Naive thymus-derived CD4-positive, alpha-beta T cell (primary cell): ENCODE measurements around the gene RSL1D1. TPM values are rescaled to one million over a fixed set of nuclear protein-coding genes. Genes with fewer than 3 reads are reported as not detected.

Experiments used
- ATAC-seq: fragments of 150-1000 bp; cut with Tn5 transposase; 2 replicates; pipeline ENCODE4 v1.10.0; 2021; ENCODE audit warnings: mild to moderate bottlenecking, moderate library complexity
- CTCF ChIA-PET: fragments of 350-600 bp; sonication (Branson Sonifier 250); formaldehyde crosslinking; loops from one replicate; lab custom pipeline; 2021; ENCODE audit warnings: antibody characterized with exemption; lab: Charles Lee
- POLR2A ChIA-PET: fragments of 350-600 bp; sonication (Branson Sonifier 250); formaldehyde crosslinking; loops from one replicate; lab custom pipeline; 2021; ENCODE audit warnings: antibody characterized with exemption, inconsistent platforms; lab: Charles Lee
- DNase-seq, 9 donors: peaks; one replicate each; pipeline versions ENCODE4 v3.0.0 to v3.0.0-alpha.2; 2020 to 2022; ENCODE audit warnings: mixed read lengths in 1 of 9
- H3K27ac ChIP-seq: one replicate; pipeline ENCODE4 v1.7.0; 2013; ENCODE audit warnings: mild to moderate bottlenecking, low read depth, low read length, moderate library complexity
- H3K27me3 ChIP-seq, 2 donors: one replicate each; pipeline ENCODE4 v1.7.0; 2013; ENCODE audit warnings: low read length in 2 of 2, mild to moderate bottlenecking in 2 of 2, moderate library complexity in 2 of 2; ENCODE audit not compliant: control insufficient read depth in 2 of 2, insufficient read depth in 2 of 2
- H3K36me3 ChIP-seq, 3 experiments: 1 replicate in 2 of 3; 2 replicates in 1 of 3; pipeline ENCODE4 v1.7.0; 2013; ENCODE audit warnings: low read length in 3 of 3, mild to moderate bottlenecking in 3 of 3, moderate library complexity in 1 of 3; ENCODE audit not compliant: insufficient read depth in 3 of 3, control insufficient read depth in 2 of 3
- H3K4me1 ChIP-seq, 2 donors: one replicate each; pipeline ENCODE4 v1.7.0; 2013; ENCODE audit warnings: low read length in 2 of 2, mild to moderate bottlenecking in 2 of 2, moderate library complexity in 1 of 2; ENCODE audit not compliant: control insufficient read depth in 2 of 2, insufficient read depth in 2 of 2
- H3K4me3 ChIP-seq: 2 replicates; pipeline ENCODE4 v1.7.0; 2013; ENCODE audit warnings: mild to moderate bottlenecking, low read length
- H3K9me3 ChIP-seq, 3 experiments: 1 replicate in 2 of 3; 2 replicates in 1 of 3; pipeline ENCODE4 v1.7.0; 2013; ENCODE audit warnings: low read length in 3 of 3; ENCODE audit not compliant: control insufficient read depth in 2 of 3
- H3K27ac Mint-ChIP-seq, 9 donors: one replicate each; pipeline ENCODE4 v1.8.0; 2020 to 2022; ENCODE audit warnings: mixed read lengths in 9 of 9, mild to moderate bottlenecking in 8 of 9, moderate library complexity in 5 of 9, inconsistent platforms in 2 of 9
- H3K27me3 Mint-ChIP-seq, 5 donors: one replicate each; pipeline ENCODE4 v1.8.0; 2021 to 2022; ENCODE audit warnings: mixed read lengths in 5 of 5, mild to moderate bottlenecking in 1 of 5
- H3K36me3 Mint-ChIP-seq, 5 donors: one replicate each; pipeline ENCODE4 v1.8.0; 2020 to 2022; ENCODE audit warnings: mixed read lengths in 5 of 5, mild to moderate bottlenecking in 3 of 5, inconsistent platforms in 1 of 5
- H3K4me1 Mint-ChIP-seq, 7 donors: one replicate each; pipeline ENCODE4 v1.8.0; 2020 to 2022; ENCODE audit warnings: mixed read lengths in 7 of 7, mild to moderate bottlenecking in 3 of 7, inconsistent platforms in 1 of 7
- H3K4me3 Mint-ChIP-seq, 10 donors: one replicate each; pipeline ENCODE4 v1.8.0; 2020 to 2022; ENCODE audit warnings: mild to moderate bottlenecking in 10 of 10, mixed read lengths in 10 of 10, moderate library complexity in 6 of 10, inconsistent platforms in 2 of 10
- H3K9me3 Mint-ChIP-seq, 11 donors: one replicate each; pipeline ENCODE4 v1.8.0; 2020 to 2022; ENCODE audit warnings: mixed read lengths in 11 of 11, mild to moderate bottlenecking in 4 of 11, inconsistent platforms in 1 of 11, moderate library complexity in 1 of 11
- intact Hi-C, 2 donors: fragments of 100-400 bp; cut with micrococcal nuclease; formaldehyde crosslinking; loops; one replicate each; pipeline ENCODE4 v1.15.1; 2023
- polyA plus RNA-seq, 2 donors: library from polyadenylated mRNA; unstranded; fragments of 300-500 nt; fragmentation: Illumina TruSeq; gene quantifications; one replicate each; pipeline ENCODE4 v1.2.3, GENCODE V29; 2021
- total RNA-seq, 6 experiments: library from RNA in 5 of 6; stranded (reverse) in 5 of 6; gene quantifications; 1 replicate in 5 of 6; 2 replicates in 1 of 6; pipeline ENCODE4 v1.2.3 and lab custom pipeline; 2021 to 2026

RSL1D1 gene
- total and polyA plus RNA-seq, 7 experiments from 2014 or later = 141 to 312 (median 232) TPM

- peaks cover 22 to 53% (median 39%) of the 10 kb centered on the region in 7 donors for H3K4me1 Mint-ChIP-seq
- H3K27me3 Mint-ChIP-seq = no peaks in the 10 kb centered on the region
- no peaks in the 10 kb centered on the region for H3K27me3 ChIP-seq
- no peak overlapping the region for H3K4me3 ChIP-seq
- H3K36me3 Mint-ChIP-seq = peaks cover 6 to 14% (median 6%) of the 10 kb centered on the region in 5 donors
- H3K36me3 ChIP-seq = peaks cover 0 to 3% (median 0%) of the 10 kb centered on the region in 3 experiments
- no peaks in the 10 kb centered on the region for H3K9me3 Mint-ChIP-seq
- peaks cover 10 to 14% of the 10 kb centered on the region in 2 donors for H3K4me1 ChIP-seq
- no peaks in the 10 kb centered on the region for H3K9me3 ChIP-seq
- intact Hi-C loops = no loop called here
- DNase-seq = no peak
- CTCF ChIA-PET = interaction anchor here (0.5 to 0.6 kb wide), 2 partner anchors 383 to 590 kb away, joined by 3 to 4 read pairs; no protein-coding TSS in a partner anchor
- H3K4me3 Mint-ChIP-seq = no peak overlapping the region
- POLR2A ChIA-PET = no interaction called here
- ATAC-seq = no peak
- H3K27ac ChIP-seq = no peak overlapping the region
- peak overlapping the region in 1 of 9 donors; percentile 0 for H3K27ac Mint-ChIP-seq
These were observed 5.8 kb upstream of the RSL1D1 start for GRCh38 chr16:11857161-11857560.

- H3K9me3 ChIP-seq = no peaks in the 10 kb centered on the region
- ATAC-seq (no peak), DNase-seq (peak in 1 of 9 donors; percentile 11)
- Mint-ChIP-seq H3K4me1 (peaks cover 32 to 76% (median 66%) of the 10 kb centered on the region in 7 donors), H3K36me3 (peaks cover 3 to 23% (median 12%) of the 10 kb centered on the region in 5 donors), H3K9me3 (no peaks in the 10 kb centered on the region), H3K27me3 (no peaks in the 10 kb centered on the region), H3K4me3 (peak overlapping the region; percentile 94 to 99 (median 99)), H3K27ac (peak overlapping the region; percentile 91 to 98 (median 97))
- peak overlapping the region; percentile 89 for H3K27ac ChIP-seq
- ChIA-PET POLR2A (interaction anchor here (1.5 to 2.2 kb wide), 2 partner anchors 60 to 63 kb away, joined by 7 to 10 read pairs; partner anchors contain the start of gene GSPT1), CTCF (interaction anchor here (0.7 kb wide), 1 partner anchor 133 kb away, joined by 3 read pairs; no protein-coding TSS in a partner anchor)
- H3K36me3 ChIP-seq = peaks cover 0 to 24% (median 8%) of the 10 kb centered on the region in 3 experiments
- peaks cover 29 to 33% of the 10 kb centered on the region in 2 donors for H3K4me1 ChIP-seq
- peak overlapping the region; percentile 95 for H3K4me3 ChIP-seq
- intact Hi-C loops = loop anchor here in 1 of 2 donors (5.0 kb wide), 1 partner anchor 215 kb away; no protein-coding TSS in a partner anchor
- no peaks in the 10 kb centered on the region for H3K27me3 ChIP-seq
These were observed 909 bp upstream of the RSL1D1 start for GRCh38 chr16:11852092-11852809.

GRCh38 chr16:11848842-11849241 lies 2.5 kb downstream of the RSL1D1 start:
- H3K27ac ChIP-seq = peak overlapping the region; percentile 21
- peaks cover 0 to 30% (median 20%) of the 10 kb centered on the region in 5 donors for H3K36me3 Mint-ChIP-seq
- ChIA-PET POLR2A (interaction anchor here (1.0 kb wide), 1 partner anchor 52 kb away, joined by 3 read pairs; the partner anchor contains the start of gene ZC3H7A), CTCF (interaction anchor here (0.7 kb wide), 1 partner anchor 9 kb away, joined by 3 read pairs; no protein-coding TSS in a partner anchor)
- peaks cover 12 to 58% (median 33%) of the 10 kb centered on the region in 3 experiments for H3K36me3 ChIP-seq
- H3K27me3 ChIP-seq = no peaks in the 10 kb centered on the region
- no peak for ATAC-seq
- no peak for DNase-seq
- H3K9me3 Mint-ChIP-seq = no peaks in the 10 kb centered on the region
- H3K4me1 ChIP-seq = peaks cover 20 to 26% of the 10 kb centered on the region in 2 donors
- no peaks in the 10 kb centered on the region for H3K9me3 ChIP-seq
- peaks cover 13 to 57% (median 51%) of the 10 kb centered on the region in 7 donors for H3K4me1 Mint-ChIP-seq
- H3K4me3 Mint-ChIP-seq = peak overlapping the region; percentile 25 to 99 (median 60)
- H3K4me3 ChIP-seq = no peak overlapping the region
- intact Hi-C loops = no loop called here
- H3K27me3 Mint-ChIP-seq = no peaks in the 10 kb centered on the region
- peak overlapping the region in 3 of 9 donors; percentile 47 to 68 (median 65) for H3K27ac Mint-ChIP-seq

GRCh38 chr16:11844499-11844898 lies 6.8 kb downstream of the RSL1D1 start:
- Histone ChIP-seq H3K27ac (no peak overlapping the region), H3K27me3 (no peaks in the 10 kb centered on the region), H3K36me3 (peaks cover 24 to 91% (median 40%) of the 10 kb centered on the region in 3 experiments), H3K9me3 (no peaks in the 10 kb centered on the region), H3K4me1 (peaks cover 6 to 11% of the 10 kb centered on the region in 2 donors), H3K4me3 (no peak overlapping the region)
- Mint-ChIP-seq H3K36me3 (peaks cover 4 to 42% (median 25%) of the 10 kb centered on the region in 5 donors), H3K27ac (peak overlapping the region in 4 of 9 donors; percentile 25 to 80 (median 55)), H3K9me3 (no peaks in the 10 kb centered on the region), H3K4me1 (peaks cover 4 to 39% (median 29%) of the 10 kb centered on the region in 7 donors), H3K27me3 (no peaks in the 10 kb centered on the region), H3K4me3 (no peak overlapping the region)
- intact Hi-C loops = no loop called here
- CTCF ChIA-PET = interaction anchor here (0.6 kb wide), 1 partner anchor 101 kb away, joined by 3 read pairs; no protein-coding TSS in a partner anchor
- ATAC-seq = no peak
- DNase-seq = no peak
- POLR2A ChIA-PET = no interaction called here

DNA sequence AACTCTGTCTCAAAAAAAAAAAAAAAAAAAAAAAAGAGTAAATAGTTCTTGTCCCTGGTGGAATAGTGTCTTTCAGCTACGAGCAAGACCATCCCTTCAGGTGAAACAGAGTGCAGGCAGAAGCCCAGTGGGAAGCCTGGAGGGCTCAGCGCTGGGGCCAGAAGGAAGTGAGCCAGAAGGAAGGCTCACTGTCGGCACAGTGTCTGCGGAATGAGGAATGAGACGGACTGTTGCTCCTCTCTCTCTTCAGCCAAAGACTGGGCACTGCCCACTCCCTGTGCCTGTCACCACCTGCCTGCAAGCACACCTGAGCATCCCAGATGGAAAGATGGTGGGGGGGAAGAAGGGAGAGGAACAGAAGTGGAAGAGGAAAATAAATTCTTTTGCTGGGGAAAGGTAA lies 7.5 kb downstream of the RSL1D1 start:
- peak overlapping the region in 2 of 10 donors; percentile 34 for H3K4me3 Mint-ChIP-seq
- no peaks in the 10 kb centered on the region for H3K27me3 ChIP-seq
- ChIA-PET POLR2A (no interaction called here), CTCF (interaction anchor here (0.6 kb wide), 1 partner anchor 100 kb away, joined by 3 read pairs; no protein-coding TSS in a partner anchor)
- ATAC-seq (no peak), DNase-seq (no peak)
- no peak overlapping the region for H3K27ac ChIP-seq
- H3K27me3 Mint-ChIP-seq = no peaks in the 10 kb centered on the region
- H3K9me3 ChIP-seq = no peaks in the 10 kb centered on the region
- no peaks in the 10 kb centered on the region for H3K9me3 Mint-ChIP-seq
- peaks cover 24 to 94% (median 40%) of the 10 kb centered on the region in 3 experiments for H3K36me3 ChIP-seq
- H3K4me1 Mint-ChIP-seq = peaks cover 4 to 33% (median 24%) of the 10 kb centered on the region in 7 donors
- H3K4me3 ChIP-seq = no peak overlapping the region
- H3K27ac Mint-ChIP-seq = peak overlapping the region in 1 of 9 donors; percentile 26
- peaks cover under 1 to 5% of the 10 kb centered on the region in 2 donors for H3K4me1 ChIP-seq
- intact Hi-C loops = no loop called here
- H3K36me3 Mint-ChIP-seq = peaks cover 4 to 43% (median 23%) of the 10 kb centered on the region in 5 donors

GRCh38 chr16:11843206-11843605 lies 8.1 kb downstream of the RSL1D1 start:
- Mint-ChIP-seq H3K4me1 (peaks cover 4 to 27% (median 18%) of the 10 kb centered on the region in 7 donors), H3K9me3 (no peaks in the 10 kb centered on the region), H3K36me3 (peaks cover 4 to 41% (median 22%) of the 10 kb centered on the region in 5 donors), H3K27ac (no peak overlapping the region), H3K4me3 (no peak overlapping the region), H3K27me3 (no peaks in the 10 kb centered on the region)
- CTCF ChIA-PET = no interaction called here
- intact Hi-C loops = no loop called here
- POLR2A ChIA-PET = no interaction called here
- no peak overlapping the region for H3K27ac ChIP-seq
- H3K4me1 ChIP-seq = no peaks in the 10 kb centered on the region
- DNase-seq = no peak
- H3K27me3 ChIP-seq = no peaks in the 10 kb centered on the region
- H3K4me3 ChIP-seq = no peak overlapping the region
- ATAC-seq = no peak
- no peaks in the 10 kb centered on the region for H3K9me3 ChIP-seq
- peaks cover 24 to 94% (median 41%) of the 10 kb centered on the region in 3 experiments for H3K36me3 ChIP-seq
